H9 (cell line): ENCODE data around the gene NHERF1. TPM values are rescaled to one million over a fixed set of nuclear protein-coding genes. Genes with fewer than 3 reads are reported as not detected.

ENCODE experiments used
- DNase-seq: peaks from one replicate; pipeline ENCODE4 v3.0.0-alpha.2; 2017
- H2AFZ ChIP-seq: one replicate; pipeline ENCODE4 v1.6.1; 2013; ENCODE audit warnings: mild to moderate bottlenecking, low read length, control low read depth, moderate library complexity
- H2AK5ac ChIP-seq: 2 replicates; pipeline ENCODE4 v1.6.1; 2013; ENCODE audit warnings: low read length, control low read depth, mixed read lengths; ENCODE audit not compliant: insufficient read length
- H2BK120ac ChIP-seq: one replicate; pipeline ENCODE4 v1.6.1; 2013; ENCODE audit warnings: low read depth, mild to moderate bottlenecking, low read length, control low read depth, inconsistent platforms; ENCODE audit not compliant: poor library complexity, severe bottlenecking
- H2BK12ac ChIP-seq: 2 replicates; pipeline ENCODE4 v1.6.1; 2013; ENCODE audit warnings: low read length, control low read depth, mixed read lengths, low read depth; ENCODE audit not compliant: insufficient read length
- H2BK15ac ChIP-seq: 2 replicates; pipeline ENCODE4 v1.6.1; 2013; ENCODE audit warnings: low read depth, low read length, control low read depth
- H2BK20ac ChIP-seq: one replicate; pipeline ENCODE4 v1.6.1; 2013; ENCODE audit warnings: low read depth, mild to moderate bottlenecking, low read length, control low read depth, inconsistent platforms; ENCODE audit not compliant: poor library complexity, severe bottlenecking
- H2BK5ac ChIP-seq: 2 replicates; pipeline ENCODE4 v1.6.1; 2013; ENCODE audit warnings: low read length, control low read depth, mixed read lengths; ENCODE audit not compliant: insufficient read length
- H3K14ac ChIP-seq: 2 replicates; pipeline ENCODE4 v1.6.1; 2013; ENCODE audit warnings: low read length, control low read depth; ENCODE audit not compliant: insufficient read depth
- H3K18ac ChIP-seq: 2 replicates; pipeline ENCODE4 v1.6.1; 2013; ENCODE audit warnings: low read depth, mild to moderate bottlenecking, mixed read lengths, low read length, control low read depth; ENCODE audit not compliant: insufficient read length
- H3K23ac ChIP-seq: 2 replicates; pipeline ENCODE4 v1.6.1; 2013; ENCODE audit warnings: low read length, control low read depth, mixed read lengths, low read depth; ENCODE audit not compliant: insufficient read length
- H3K23me2 ChIP-seq: 2 replicates; pipeline ENCODE4 v1.6.1; 2013; ENCODE audit warnings: low read depth, mild to moderate bottlenecking, mixed read lengths, low read length, control low read depth; ENCODE audit not compliant: insufficient read length, poor library complexity, severe bottlenecking
- H3K27ac ChIP-seq: 2 replicates; pipeline ENCODE4 v1.5.1; 2013; ENCODE audit warnings: low read length, control low read depth, mixed read lengths, low read depth; ENCODE audit not compliant: insufficient read length
- H3K27me3 ChIP-seq: 2 replicates; pipeline ENCODE4 v1.6.1; 2013; ENCODE audit warnings: low read length, control low read depth, inconsistent platforms; ENCODE audit not compliant: insufficient read depth
- H3K4ac ChIP-seq: 2 replicates; pipeline ENCODE4 v1.6.1; 2013; ENCODE audit warnings: low read depth, mild to moderate bottlenecking, control low read depth, inconsistent platforms, low read length, moderate library complexity
- H3K4me1 ChIP-seq: 2 replicates; pipeline ENCODE4 v1.6.1; 2013; ENCODE audit warnings: low read length, control low read depth, inconsistent platforms; ENCODE audit not compliant: insufficient read depth
- H3K4me2 ChIP-seq: 2 replicates; pipeline ENCODE4 v1.6.1; 2013; ENCODE audit warnings: low read length, control low read depth, mixed read lengths; ENCODE audit not compliant: insufficient read length, insufficient read depth
- H3K56ac ChIP-seq: 2 replicates; pipeline ENCODE4 v1.6.1; 2013; ENCODE audit warnings: low read depth, mild to moderate bottlenecking, mixed read lengths, low read length, control low read depth; ENCODE audit not compliant: insufficient read length
- H3K79me1 ChIP-seq: 2 replicates; pipeline ENCODE4 v1.6.1; 2013; ENCODE audit warnings: low read depth, mild to moderate bottlenecking, moderate library complexity, low read length, control low read depth, inconsistent platforms; ENCODE audit not compliant: insufficient read depth, poor library complexity, severe bottlenecking
- H3K79me2 ChIP-seq: 2 replicates; pipeline ENCODE4 v1.6.1; 2013; ENCODE audit warnings: low read length, control low read depth, inconsistent platforms; ENCODE audit not compliant: insufficient read depth
- H3K9ac ChIP-seq: 2 replicates; pipeline ENCODE4 v1.6.1; 2013; ENCODE audit warnings: low read length, control low read depth, mixed read lengths; ENCODE audit not compliant: insufficient read length; ENCODE audit errors: extremely low read depth
- H3K9me3 ChIP-seq: one replicate; pipeline ENCODE4 v1.6.1; 2013; ENCODE audit warnings: low read depth, low read length, inconsistent platforms; ENCODE audit not compliant: control insufficient read depth
- H3T11ph ChIP-seq: one replicate; pipeline ENCODE4 v1.6.1; 2013; ENCODE audit warnings: mild to moderate bottlenecking, low read length, control low read depth, inconsistent platforms
- H4K20me1 ChIP-seq: one replicate; pipeline ENCODE4 v1.6.1; 2013; ENCODE audit not compliant: control insufficient read depth, insufficient read length, insufficient read depth
- H4K5ac ChIP-seq: 2 replicates; pipeline ENCODE4 v1.6.1; 2013; ENCODE audit warnings: low read depth, mild to moderate bottlenecking, mixed read lengths, low read length, control low read depth; ENCODE audit not compliant: insufficient read length
- H4K8ac ChIP-seq: replicated peaks from 2 replicates; pipeline ENCODE4 v1.6.1; 2013; ENCODE audit warnings: low read length, control low read depth, mixed read lengths, low read depth; ENCODE audit not compliant: insufficient read length
- H4K91ac ChIP-seq: 2 replicates; pipeline ENCODE4 v1.6.1; 2013; ENCODE audit warnings: low read depth, mild to moderate bottlenecking, moderate library complexity, mixed read lengths, low read length, control low read depth; ENCODE audit not compliant: insufficient read length
- H3K27ac Mint-ChIP-seq, 3 experiments: 2 replicates in 2 of 3; 3 replicates in 1 of 3; pipeline ENCODE4 v1.8.0; 2020 to 2021; ENCODE audit warnings: mixed read lengths in 3 of 3, mild to moderate bottlenecking in 1 of 3, moderate library complexity in 1 of 3
- H3K27me3 Mint-ChIP-seq: 2 replicates; pipeline ENCODE4 v1.8.0; 2021; ENCODE audit warnings: low read depth, mild to moderate bottlenecking, moderate library complexity, mixed read lengths
- H3K36me3 Mint-ChIP-seq, 3 experiments: 2 replicates in 2 of 3; 3 replicates in 1 of 3; pipeline ENCODE4 v1.8.0; 2020 to 2021; ENCODE audit warnings: low read depth in 3 of 3, mixed read lengths in 3 of 3; ENCODE audit not compliant: insufficient read depth in 1 of 3
- H3K4me1 Mint-ChIP-seq, 2 experiments: 2 replicates each; pipeline ENCODE4 v1.8.0; 2020; ENCODE audit warnings: mixed read lengths in 2 of 2
- H3K4me3 Mint-ChIP-seq, 2 experiments: 2 replicates in 1 of 2; 3 replicates in 1 of 2; pipeline ENCODE4 v1.8.0; 2020 to 2021; ENCODE audit warnings: mild to moderate bottlenecking in 2 of 2, mixed read lengths in 2 of 2, moderate library complexity in 1 of 2
- H3K9me3 Mint-ChIP-seq, 2 experiments: 2 replicates in 1 of 2; 3 replicates in 1 of 2; pipeline ENCODE4 v1.8.0; 2020; ENCODE audit warnings: mild to moderate bottlenecking in 2 of 2, mixed read lengths in 2 of 2, moderate library complexity in 1 of 2
- CTCF ChIP-seq: fragments of 200-600 bp; sonication (generic); conservative IDR thresholded peaks from 3 replicates; pipeline ENCODE4 v1.8.0; 2021; ENCODE audit warnings: antibody characterized with exemption, mild to moderate bottlenecking
- WGBS: extraction: QIAGEN DNeasy Blood & Tissue Kit; methylation state at CpG from one replicate; pipeline ENCODE4 v1.1.7; 2013; ENCODE audit warnings: missing lambda C conversion rate, low lambda C conversion rate, mixed read lengths; ENCODE audit not compliant: insufficient read length; ENCODE audit errors: extremely low coverage; 5-methylcytosine and 5-hydroxymethylcytosine counted together
- total RNA-seq: library from RNA; stranded (reverse); gene quantifications from 2 replicates; pipeline ENCODE4 v1.2.1, GENCODE V29; 2021

The NHERF1 gene
- total RNA-seq, 1 experiment from 2014 or later, result 74.4 TPM

- Histone ChIP-seq H4K5ac (no peak overlapping the region), H3K4me1 (peaks cover 15% of the 10 kb centered on the region), H3K79me1 (no peaks in the 10 kb centered on the region), H3K27ac (no peak overlapping the region), H4K8ac (no peak overlapping the region), H2BK120ac (no peak overlapping the region), H3K23ac (no peak overlapping the region), H3K23me2 (peaks cover 3% of the 10 kb centered on the region), H3K14ac (no peak overlapping the region), H3K79me2 (no peaks in the 10 kb centered on the region), H4K91ac (no peak overlapping the region), H4K20me1 (no peaks in the 10 kb centered on the region), H3K27me3 (no peaks in the 10 kb centered on the region), H3K56ac (no peak overlapping the region), H2AFZ (no peak overlapping the region), H3K4me2 (no peak overlapping the region), H2BK12ac (no peak overlapping the region), H3K18ac (no peak overlapping the region), H2BK20ac (no peak overlapping the region), H2BK15ac (no peak overlapping the region), H3K9ac (no peak overlapping the region), H3K9me3 (no peaks in the 10 kb centered on the region), H3K4ac (no peak overlapping the region), H2BK5ac (no peak overlapping the region), H2AK5ac (no peak overlapping the region), H3T11ph (no peak overlapping the region)
- Mint-ChIP-seq H3K4me1 (peaks cover 33 to 35% of the 10 kb centered on the region in 2 experiments), H3K4me3 (no peak overlapping the region), H3K27ac (no peak overlapping the region; a peak in 1 of 7 replicates), H3K27me3 (peaks cover 19% of the 10 kb centered on the region), H3K9me3 (no peaks in the 10 kb centered on the region; a peak in 1 of 5 replicates), H3K36me3 (no peaks in the 10 kb centered on the region; a peak in 1 of 7 replicates)
- WGBS, result no CpG with 5 or more reads among the region's 2 CpGs
- no peak for DNase-seq
- no peak for TF ChIP-seq CTCF
These were observed 4.7 kb upstream of the NHERF1 start for GRCh38 chr17:74743755-74744154.
